Activated CD8-positive, alpha-beta memory T cell treated with anti-CD3 and anti-CD28 coated beads, Interleukin-2, amount 50 U/mL, for 48 hours (primary cell): ENCODE results near the gene COL23A1.

Experiments
- DNase-seq: peaks from one replicate; pipeline ENCODE4 v3.0.0-alpha.2; 2020

COL23A1 gene

GRCh38 chr5:178530526-178530925 is 59.7 kb downstream of the COL23A1 start:
- no peak for DNase-seq

- no peak for DNase-seq
Measured at GRCh38 chr5:178529080-178529479, 61.1 kb downstream of the COL23A1 start.

- DNase-seq = no peak
Measured at GRCh38 chr5:178527458-178528307, 62.5 kb downstream of the COL23A1 start.

GRCh38 chr5:178526773-178527457 is 63.3 kb downstream of the COL23A1 start:
- DNase-seq = no peak

- DNase-seq = no peak
Measured at GRCh38 chr5:178525906-178526732, 64.1 kb downstream of the COL23A1 start.

GRCh38 chr5:178524093-178524882 is 65.9 kb downstream of the COL23A1 start:
- DNase-seq = no peak

- no peak for DNase-seq
Measured at GRCh38 chr5:178522361-178522760, 67.8 kb downstream of the COL23A1 start.

GRCh38 chr5:178520851-178521250 is 69.3 kb downstream of the COL23A1 start:
- DNase-seq = no peak

GRCh38 chr5:178519804-178520203 is 70.4 kb downstream of the COL23A1 start:
- no peak for DNase-seq

GRCh38 chr5:178519155-178519554 is 71.0 kb downstream of the COL23A1 start:
- no peak for DNase-seq

- DNase-seq = no peak
Measured at GRCh38 chr5:178516504-178517235, 73.5 kb downstream of the COL23A1 start.

- DNase-seq = no peak
Measured at GRCh38 chr5:178515776-178516503, 74.3 kb downstream of the COL23A1 start.

GRCh38 chr5:178514851-178515418 is 75.3 kb downstream of the COL23A1 start:
- no peak for DNase-seq

- DNase-seq = no peak
Measured at GRCh38 chr5:178511172-178511571, 79.0 kb downstream of the COL23A1 start.

- no peak for DNase-seq
Measured at GRCh38 chr5:178509491-178510057, 80.6 kb downstream of the COL23A1 start.

GRCh38 chr5:178507151-178507932 is 82.9 kb downstream of the COL23A1 start:
- DNase-seq = no peak

- DNase-seq = no peak
Measured at GRCh38 chr5:178505639-178506407, 84.4 kb downstream of the COL23A1 start.

GRCh38 chr5:178504340-178504960 is 85.7 kb downstream of the COL23A1 start:
- DNase-seq = no peak
